Measurements from ENCODE around the gene RBL2. TPM values are rescaled to one million over a fixed set of nuclear protein-coding genes. Genes with fewer than 3 reads are reported as not detected.
A peak's percentile ranks its signal among the peaks of the same experiment; 100 is the strongest.

Gene RBL2
- total RNA-seq, 1 experiment from 2014 or later: 38.4 TPM

DNA sequence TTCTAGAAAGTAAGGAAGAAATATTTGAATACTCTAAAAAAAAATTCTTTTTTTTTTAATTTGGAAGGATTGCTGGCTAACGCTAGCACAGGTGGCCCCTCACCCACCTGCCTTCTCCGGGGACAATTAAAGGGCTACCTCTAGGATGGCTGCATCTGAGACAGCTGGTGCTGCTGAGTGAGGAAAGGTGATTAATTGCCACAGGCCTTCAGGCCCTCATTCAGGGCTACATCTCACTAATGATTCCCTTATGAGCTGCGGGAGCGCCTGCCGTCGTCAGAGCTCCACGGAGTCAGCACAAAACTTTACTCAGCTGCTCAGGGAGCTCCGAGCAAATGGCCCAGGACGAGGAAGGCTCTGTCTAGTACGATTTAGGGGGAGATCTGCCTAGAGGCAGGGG is 95.8 kb downstream of the RBL2 start (continued):
- TF ChIP-seq, protein P1, sequence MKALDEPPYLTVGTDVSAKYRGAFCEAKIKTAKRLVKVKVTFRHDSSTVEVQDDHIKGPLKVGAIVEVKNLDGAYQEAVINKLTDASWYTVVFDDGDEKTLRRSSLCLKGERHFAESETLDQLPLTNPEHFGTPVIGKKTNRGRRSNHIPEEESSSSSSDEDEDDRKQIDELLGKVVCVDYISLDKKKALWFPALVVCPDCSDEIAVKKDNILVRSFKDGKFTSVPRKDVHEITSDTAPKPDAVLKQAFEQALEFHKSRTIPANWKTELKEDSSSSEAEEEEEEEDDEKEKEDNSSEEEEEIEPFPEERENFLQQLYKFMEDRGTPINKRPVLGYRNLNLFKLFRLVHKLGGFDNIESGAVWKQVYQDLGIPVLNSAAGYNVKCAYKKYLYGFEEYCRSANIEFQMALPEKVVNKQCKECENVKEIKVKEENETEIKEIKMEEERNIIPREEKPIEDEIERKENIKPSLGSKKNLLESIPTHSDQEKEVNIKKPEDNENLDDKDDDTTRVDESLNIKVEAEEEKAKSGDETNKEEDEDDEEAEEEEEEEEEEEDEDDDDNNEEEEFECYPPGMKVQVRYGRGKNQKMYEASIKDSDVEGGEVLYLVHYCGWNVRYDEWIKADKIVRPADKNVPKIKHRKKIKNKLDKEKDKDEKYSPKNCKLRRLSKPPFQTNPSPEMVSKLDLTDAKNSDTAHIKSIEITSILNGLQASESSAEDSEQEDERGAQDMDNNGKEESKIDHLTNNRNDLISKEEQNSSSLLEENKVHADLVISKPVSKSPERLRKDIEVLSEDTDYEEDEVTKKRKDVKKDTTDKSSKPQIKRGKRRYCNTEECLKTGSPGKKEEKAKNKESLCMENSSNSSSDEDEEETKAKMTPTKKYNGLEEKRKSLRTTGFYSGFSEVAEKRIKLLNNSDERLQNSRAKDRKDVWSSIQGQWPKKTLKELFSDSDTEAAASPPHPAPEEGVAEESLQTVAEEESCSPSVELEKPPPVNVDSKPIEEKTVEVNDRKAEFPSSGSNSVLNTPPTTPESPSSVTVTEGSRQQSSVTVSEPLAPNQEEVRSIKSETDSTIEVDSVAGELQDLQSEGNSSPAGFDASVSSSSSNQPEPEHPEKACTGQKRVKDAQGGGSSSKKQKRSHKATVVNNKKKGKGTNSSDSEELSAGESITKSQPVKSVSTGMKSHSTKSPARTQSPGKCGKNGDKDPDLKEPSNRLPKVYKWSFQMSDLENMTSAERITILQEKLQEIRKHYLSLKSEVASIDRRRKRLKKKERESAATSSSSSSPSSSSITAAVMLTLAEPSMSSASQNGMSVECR (CRISPR knock-in tag; IDR thresholded peaks at IDR 0.05; ENCODE audit: borderline replicate concordance): no peak
- TF ChIP-seq, protein P2, sequence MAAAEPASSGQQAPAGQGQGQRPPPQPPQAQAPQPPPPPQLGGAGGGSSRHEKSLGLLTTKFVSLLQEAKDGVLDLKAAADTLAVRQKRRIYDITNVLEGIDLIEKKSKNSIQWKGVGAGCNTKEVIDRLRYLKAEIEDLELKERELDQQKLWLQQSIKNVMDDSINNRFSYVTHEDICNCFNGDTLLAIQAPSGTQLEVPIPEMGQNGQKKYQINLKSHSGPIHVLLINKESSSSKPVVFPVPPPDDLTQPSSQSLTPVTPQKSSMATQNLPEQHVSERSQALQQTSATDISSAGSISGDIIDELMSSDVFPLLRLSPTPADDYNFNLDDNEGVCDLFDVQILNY (CRISPR knock-in tag; IDR thresholded peaks at IDR 0.05): no peak
- no peak for TF ChIP-seq RELA (CRISPR knock-in tag; IDR thresholded peaks at IDR 0.05; ENCODE audit: borderline replicate concordance)

DNA sequence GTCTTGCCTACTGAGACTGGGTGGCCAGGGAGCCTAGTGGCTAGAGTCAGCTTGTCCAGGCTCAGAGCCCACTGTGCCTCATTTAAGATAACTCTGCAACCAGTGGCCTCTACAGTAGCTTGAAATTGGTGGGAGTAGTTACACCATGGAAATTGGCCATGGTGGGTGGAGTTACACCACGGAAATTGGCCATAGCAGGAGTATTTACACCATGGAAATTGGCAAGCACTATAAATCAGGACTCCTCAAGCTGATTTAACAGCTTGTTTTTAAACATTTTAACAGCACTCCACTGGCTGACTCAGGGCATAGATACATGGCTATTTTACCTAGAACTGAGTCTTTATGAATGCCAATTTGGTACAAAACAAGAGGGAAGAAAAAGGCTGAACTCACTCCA is 96.5 kb downstream of the RBL2 start:
- Mint-ChIP-seq H3K9me3 (no peaks in the 10 kb centered on the region), H3K4me3 (no peak overlapping the region), H3K27me3 (ENCODE audit: low read depth) (no peaks in the 10 kb centered on the region), H3K36me3 (no peaks in the 10 kb centered on the region), H3K4me1 (no peaks in the 10 kb centered on the region), H3K27ac (no peak overlapping the region)
- ATAC-seq (no peak), DNase-seq (ENCODE audit: low spot score) (no peak)
- CTCF ChIA-PET: interaction anchor here (0.5 kb wide), 1 partner anchor 96 kb away, joined by 4 read pairs; no protein-coding TSS in a partner anchor
- POLR2A ChIA-PET: no interaction called here
- TF ChIP-seq GRHL2 (CRISPR knock-in tag; IDR thresholded peaks at IDR 0.05; ENCODE audit: insufficient replicate concordance, severe bottlenecking) (no peak), NR1H2 (CRISPR knock-in tag; IDR thresholded peaks at IDR 0.05) (no peak), ZNF232 (CRISPR knock-in tag; IDR thresholded peaks at IDR 0.05) (no peak), ZNF416 (CRISPR knock-in tag; IDR thresholded peaks at IDR 0.05) (no peak), JAZF1 (CRISPR knock-in tag; IDR thresholded peaks at IDR 0.05) (no peak), OVOL2 (CRISPR knock-in tag; IDR thresholded peaks at IDR 0.05; ENCODE audit: borderline replicate concordance) (no peak), ZNF138 (CRISPR knock-in tag; conservative IDR thresholded peaks at IDR 0.05) (no peak), MYBL2 (CRISPR knock-in tag; IDR thresholded peaks at IDR 0.05) (no peak), ZNF671 (CRISPR knock-in tag; IDR thresholded peaks at IDR 0.05) (no peak), SMAD4 (CRISPR knock-in tag; IDR thresholded peaks at IDR 0.05) (no peak)
- TF ChIP-seq, protein P3, sequence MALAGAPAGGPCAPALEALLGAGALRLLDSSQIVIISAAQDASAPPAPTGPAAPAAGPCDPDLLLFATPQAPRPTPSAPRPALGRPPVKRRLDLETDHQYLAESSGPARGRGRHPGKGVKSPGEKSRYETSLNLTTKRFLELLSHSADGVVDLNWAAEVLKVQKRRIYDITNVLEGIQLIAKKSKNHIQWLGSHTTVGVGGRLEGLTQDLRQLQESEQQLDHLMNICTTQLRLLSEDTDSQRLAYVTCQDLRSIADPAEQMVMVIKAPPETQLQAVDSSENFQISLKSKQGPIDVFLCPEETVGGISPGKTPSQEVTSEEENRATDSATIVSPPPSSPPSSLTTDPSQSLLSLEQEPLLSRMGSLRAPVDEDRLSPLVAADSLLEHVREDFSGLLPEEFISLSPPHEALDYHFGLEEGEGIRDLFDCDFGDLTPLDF (CRISPR knock-in tag; IDR thresholded peaks at IDR 0.05): no peak
- TF ChIP-seq, protein P4, sequence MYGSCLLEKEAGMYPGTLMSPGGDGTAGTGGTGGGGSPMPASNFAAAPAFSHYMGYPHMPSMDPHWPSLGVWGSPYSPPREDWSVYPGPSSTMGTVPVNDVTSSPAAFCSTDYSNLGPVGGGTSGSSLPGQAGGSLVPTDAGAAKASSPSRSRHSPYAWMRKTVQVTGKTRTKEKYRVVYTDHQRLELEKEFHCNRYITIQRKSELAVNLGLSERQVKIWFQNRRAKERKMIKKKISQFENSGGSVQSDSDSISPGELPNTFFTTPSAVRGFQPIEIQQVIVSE (CRISPR knock-in tag; IDR thresholded peaks at IDR 0.05; ENCODE audit: borderline replicate concordance): no peak

DNA sequence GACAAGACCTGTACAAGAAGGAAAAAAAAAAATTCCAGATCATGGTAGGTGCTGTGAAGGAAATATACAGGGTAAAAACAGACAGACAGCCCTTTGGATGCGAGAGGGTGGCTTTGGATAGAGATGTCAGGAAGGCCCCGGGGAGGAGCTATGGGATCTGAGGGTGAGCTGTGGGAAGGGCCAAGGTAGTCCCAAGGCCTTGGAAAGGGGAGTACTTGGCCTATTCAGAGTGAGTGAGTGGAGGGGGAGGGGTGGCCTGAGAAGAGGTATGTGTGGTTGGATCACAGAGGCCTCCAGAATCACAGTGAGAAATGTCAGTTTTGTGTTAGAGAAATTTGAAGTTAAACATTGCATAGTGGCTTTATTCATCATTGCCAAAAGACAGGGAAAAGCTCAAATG is 99.9 kb downstream of the RBL2 start:
- Mint-ChIP-seq H3K27ac (no peak overlapping the region), H3K27me3 (ENCODE audit: low read depth) (no peaks in the 10 kb centered on the region), H3K4me3 (no peak overlapping the region), H3K4me1 (no peaks in the 10 kb centered on the region), H3K36me3 (peaks cover 3% of the 10 kb centered on the region; the same call in 1 of the 2 replicates), H3K9me3 (peaks cover 8% of the 10 kb centered on the region)
- CTCF ChIA-PET: interaction anchor here (1.2 to 2.0 kb wide), 2 partner anchors 16 to 24 kb away, joined by 5 to 8 read pairs; no protein-coding TSS in a partner anchor
- POLR2A ChIA-PET: no interaction called here
- peak; percentile 23 for DNase-seq (ENCODE audit: low spot score)
- peak; percentile 91 for ATAC-seq
- TF ChIP-seq, protein P5, sequence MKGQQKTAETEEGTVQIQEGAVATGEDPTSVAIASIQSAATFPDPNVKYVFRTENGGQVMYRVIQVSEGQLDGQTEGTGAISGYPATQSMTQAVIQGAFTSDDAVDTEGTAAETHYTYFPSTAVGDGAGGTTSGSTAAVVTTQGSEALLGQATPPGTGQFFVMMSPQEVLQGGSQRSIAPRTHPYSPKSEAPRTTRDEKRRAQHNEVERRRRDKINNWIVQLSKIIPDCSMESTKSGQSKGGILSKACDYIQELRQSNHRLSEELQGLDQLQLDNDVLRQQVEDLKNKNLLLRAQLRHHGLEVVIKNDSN (CRISPR knock-in tag; IDR thresholded peaks at IDR 0.05): no peak
- no peak for TF ChIP-seq HMGA2 (CRISPR knock-in tag; IDR thresholded peaks at IDR 0.05)
- TF ChIP-seq ESRRA (CRISPR knock-in tag; IDR thresholded peaks at IDR 0.05; ENCODE audit: borderline replicate concordance): no peak
- TF ChIP-seq, protein P4 (CRISPR knock-in tag; IDR thresholded peaks at IDR 0.05; ENCODE audit: borderline replicate concordance): no peak
- TF ChIP-seq NFYB (CRISPR knock-in tag; conservative IDR thresholded peaks at IDR 0.05; ENCODE audit: low read depth): no peak
- no peak for TF ChIP-seq FOXK1 (CRISPR knock-in tag; IDR thresholded peaks at IDR 0.05)
- TF ChIP-seq GABPB1 (CRISPR knock-in tag; IDR thresholded peaks at IDR 0.05): no peak
- TF ChIP-seq ZNF263 (CRISPR knock-in tag; IDR thresholded peaks at IDR 0.05; ENCODE audit: low read depth): no peak
- TF ChIP-seq CREM (CRISPR knock-in tag; IDR thresholded peaks at IDR 0.05): no peak
- TF ChIP-seq ZBTB21 (CRISPR knock-in tag; IDR thresholded peaks at IDR 0.05; ENCODE audit: borderline replicate concordance): no peak
- TF ChIP-seq, protein P6, sequence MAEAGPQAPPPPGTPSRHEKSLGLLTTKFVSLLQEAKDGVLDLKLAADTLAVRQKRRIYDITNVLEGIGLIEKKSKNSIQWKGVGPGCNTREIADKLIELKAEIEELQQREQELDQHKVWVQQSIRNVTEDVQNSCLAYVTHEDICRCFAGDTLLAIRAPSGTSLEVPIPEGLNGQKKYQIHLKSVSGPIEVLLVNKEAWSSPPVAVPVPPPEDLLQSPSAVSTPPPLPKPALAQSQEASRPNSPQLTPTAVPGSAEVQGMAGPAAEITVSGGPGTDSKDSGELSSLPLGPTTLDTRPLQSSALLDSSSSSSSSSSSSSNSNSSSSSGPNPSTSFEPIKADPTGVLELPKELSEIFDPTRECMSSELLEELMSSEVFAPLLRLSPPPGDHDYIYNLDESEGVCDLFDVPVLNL (CRISPR knock-in tag; IDR thresholded peaks at IDR 0.05; ENCODE audit: borderline replicate concordance, low read depth): no peak
- TF ChIP-seq SMAD4 (CRISPR knock-in tag; IDR thresholded peaks at IDR 0.05): no peak
- no peak for TF ChIP-seq SOX15 (CRISPR knock-in tag; IDR thresholded peaks at IDR 0.05)
